Measurements from ENCODE around the gene MYO18A. TPM values are rescaled to one million over a fixed set of nuclear protein-coding genes. Genes with fewer than 3 reads are reported as not detected.

The MYO18A gene
- total and polyA plus RNA-seq, 2 of the 4 experiments (the other 2 are of a cell fraction) = 22.4 to 39.1 TPM

GRCh38 chr17:29112771-29113295, 67.4 kb downstream of the MYO18A start:
- Histone ChIP-seq H3K4me1 (ENCODE audit: control insufficient read depth, insufficient read depth, low read length) (peaks cover 5% of the 10 kb centered on the region), H4K20me1 (ENCODE audit: insufficient read depth, low read length) (peaks cover 23% of the 10 kb centered on the region), H3K27me3 (ENCODE audit: control insufficient read depth, insufficient read depth, low read length) (no peaks in the 10 kb centered on the region), H2AFZ (replicated peaks; ENCODE audit: low read length, poor library complexity) (no peak overlapping the region), H3K27ac (ENCODE audit: insufficient read depth, low read length) (no peak overlapping the region), H3K23ac (ENCODE audit: low read depth, low read length) (no peak overlapping the region), H3K9me3 (ENCODE audit: control insufficient read depth, insufficient read depth, low read length) (no peaks in the 10 kb centered on the region), H2BK20ac (ENCODE audit: low read depth, low read length) (no peak overlapping the region), H2BK15ac (ENCODE audit: low read depth, low read length) (no peak overlapping the region), H2AK5ac (ENCODE audit: low read depth, low read length) (no peak overlapping the region), H4K8ac (ENCODE audit: low read depth in 2 of 2, low read length in 2 of 2) (no peak overlapping the region), H3K56ac (ENCODE audit: extremely low read depth, insufficient read depth, low read length) (no peak overlapping the region), H3K9me1 (ENCODE audit: insufficient read depth, low read length) (0 out of 2 replicates have a peak, but pooled peaks cover 7% of the 10 kb centered on the region), H3K4ac (ENCODE audit: low read depth, low read length) (no peak overlapping the region), H3K4me2 (ENCODE audit: low read depth, low read length) (no peak overlapping the region), H3K9ac (ENCODE audit: low read depth, low read length) (no peak overlapping the region), H3K14ac (replicated peaks; ENCODE audit: low read depth, low read length) (no peak overlapping the region), H3K79me1 (ENCODE audit: low read depth in 1 of 2, low read length in 2 of 2) (peaks cover 0 to 10% of the 10 kb centered on the region in 2 experiments; a peak in 1 of 4 replicates), H4K5ac (ENCODE audit: low read depth, low read length) (no peak overlapping the region), H2BK120ac (ENCODE audit: low read depth, low read length) (no peak overlapping the region), H3K4me3 (ENCODE audit: insufficient read depth, low read depth, low read length) (no peak overlapping the region), H3K36me3 (ENCODE audit: control insufficient read depth, insufficient read depth, low read length) (peaks cover 36% of the 10 kb centered on the region), H3K18ac (ENCODE audit: low read depth, low read length) (no peak overlapping the region), H2BK5ac (ENCODE audit: low read depth, low read length, poor library complexity, severe bottlenecking) (no peak overlapping the region), H4K91ac (ENCODE audit: insufficient read depth, low read depth, low read length) (no peak overlapping the region), H2AK9ac (replicated peaks; ENCODE audit: low read depth, low read length, poor library complexity) (no peak overlapping the region)
- TF ChIP-seq MAFK (IDR thresholded peaks at IDR 0.05; ENCODE audit: low read depth, low read length) (no peak), CEBPB (IDR thresholded peaks at IDR 0.05; ENCODE audit: low read depth, low read length) (no peak), MAZ (IDR thresholded peaks at IDR 0.05; ENCODE audit: borderline replicate concordance, low read depth, low read length) (no peak), SMC3 (IDR thresholded peaks at IDR 0.05; ENCODE audit: low read depth, low read length) (no peak), RAD21 (IDR thresholded peaks at IDR 0.05; ENCODE audit: low read length) (no peak), USF2 (IDR thresholded peaks at IDR 0.05; ENCODE audit: low read depth, low read length) (no peak), RFX5 (IDR thresholded peaks at IDR 0.05; ENCODE audit: low read depth, low read length) (no peak), NFE2L2 (IDR thresholded peaks at IDR 0.05; ENCODE audit: low read depth, low read length) (no peak), CHD1 (IDR thresholded peaks at IDR 0.05; ENCODE audit: low read depth, low read length) (no peak), FOS (IDR thresholded peaks at IDR 0.05; ENCODE audit: low read depth, low read length) (no peak), POLR2A (IDR thresholded peaks at IDR 0.05; ENCODE audit: low read depth, low read length) (no peak), BHLHE40 (IDR thresholded peaks at IDR 0.05; ENCODE audit: low read depth, low read length) (no peak), RCOR1 (IDR thresholded peaks at IDR 0.05; ENCODE audit: insufficient replicate concordance, low read length) (no peak), MXI1 (IDR thresholded peaks at IDR 0.05; ENCODE audit: borderline replicate concordance, low read depth, low read length) (no peak)
- TF ChIP-seq, protein P1, sequence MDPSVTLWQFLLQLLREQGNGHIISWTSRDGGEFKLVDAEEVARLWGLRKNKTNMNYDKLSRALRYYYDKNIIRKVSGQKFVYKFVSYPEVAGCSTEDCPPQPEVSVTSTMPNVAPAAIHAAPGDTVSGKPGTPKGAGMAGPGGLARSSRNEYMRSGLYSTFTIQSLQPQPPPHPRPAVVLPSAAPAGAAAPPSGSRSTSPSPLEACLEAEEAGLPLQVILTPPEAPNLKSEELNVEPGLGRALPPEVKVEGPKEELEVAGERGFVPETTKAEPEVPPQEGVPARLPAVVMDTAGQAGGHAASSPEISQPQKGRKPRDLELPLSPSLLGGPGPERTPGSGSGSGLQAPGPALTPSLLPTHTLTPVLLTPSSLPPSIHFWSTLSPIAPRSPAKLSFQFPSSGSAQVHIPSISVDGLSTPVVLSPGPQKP (IDR thresholded peaks at IDR 0.05; ENCODE audit: borderline replicate concordance, low read depth, low read length) = no peak
- TF ChIP-seq, protein P2, sequence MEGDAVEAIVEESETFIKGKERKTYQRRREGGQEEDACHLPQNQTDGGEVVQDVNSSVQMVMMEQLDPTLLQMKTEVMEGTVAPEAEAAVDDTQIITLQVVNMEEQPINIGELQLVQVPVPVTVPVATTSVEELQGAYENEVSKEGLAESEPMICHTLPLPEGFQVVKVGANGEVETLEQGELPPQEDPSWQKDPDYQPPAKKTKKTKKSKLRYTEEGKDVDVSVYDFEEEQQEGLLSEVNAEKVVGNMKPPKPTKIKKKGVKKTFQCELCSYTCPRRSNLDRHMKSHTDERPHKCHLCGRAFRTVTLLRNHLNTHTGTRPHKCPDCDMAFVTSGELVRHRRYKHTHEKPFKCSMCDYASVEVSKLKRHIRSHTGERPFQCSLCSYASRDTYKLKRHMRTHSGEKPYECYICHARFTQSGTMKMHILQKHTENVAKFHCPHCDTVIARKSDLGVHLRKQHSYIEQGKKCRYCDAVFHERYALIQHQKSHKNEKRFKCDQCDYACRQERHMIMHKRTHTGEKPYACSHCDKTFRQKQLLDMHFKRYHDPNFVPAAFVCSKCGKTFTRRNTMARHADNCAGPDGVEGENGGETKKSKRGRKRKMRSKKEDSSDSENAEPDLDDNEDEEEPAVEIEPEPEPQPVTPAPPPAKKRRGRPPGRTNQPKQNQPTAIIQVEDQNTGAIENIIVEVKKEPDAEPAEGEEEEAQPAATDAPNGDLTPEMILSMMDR (conservative IDR thresholded peaks at IDR 0.05; ENCODE audit: low read depth, low read length) = no peak
- dilution Hi-C loops (cut with HindIII; ENCODE audit: low sequenced_read_pairs, unreplicated experiment) = no loop called here
- no TSS peak for BruUV-seq (replicated peaks)
- WGBS, 2 experiments (ENCODE audit: extremely low coverage in 2 of 2, insufficient read length in 1 of 2) = 75% methylated on average over 4 of the region's 11 CpGs; no CpG with 5 or more reads in 1 of the 2 experiments
- ChIA-PET POLR2A (ENCODE audit: unreplicated experiment) (no interaction called here), CTCF (interaction anchor here (0.5 to 2.3 kb wide), 7 partner anchors 11 to 386 kb away, joined by 3 to 24 read pairs (median 5); no protein-coding TSS in a partner anchor)
- in situ Hi-C loops (cut with MboI; ENCODE audit: low sequenced_read_pairs) = no loop called here
- no peak for ATAC-seq (ENCODE audit: low read depth)
- intact Hi-C loops (cut with micrococcal nuclease) = no loop called here
- DNase-seq = no peak

All from IMR-90 (cell line).